SK-N-SH (cell line): ENCODE data around the gene IRGQ. TPM values are rescaled to one million over a fixed set of nuclear protein-coding genes. Genes with fewer than 3 reads are reported as not detected.

ENCODE experiments used
- CTCF ChIA-PET: fragments of 300-600, 350-600 bp; formaldehyde crosslinking; extraction: SDS; loops from one replicate; lab custom pipeline; 2021; lab: Yijun Ruan, JAX
- POLR2A ChIA-PET: fragments of 350-600 bp; sonication (Branson Sonifier 250); formaldehyde crosslinking; extraction: SDS; loops from one replicate; lab custom pipeline; 2020; ENCODE audit warnings: antibody characterized with exemption, inconsistent platforms; lab: Yijun Ruan, JAX
- DNase-seq: peaks from one replicate; pipeline ENCODE4 v3.0.0; 2012
- H2AFZ ChIP-seq: fragments of 200-600 bp; sonication (generic); 2 replicates; pipeline ENCODE4 v1.8.1; 2016; ENCODE audit warnings: antibody characterized with exemption, mild to moderate bottlenecking, low read depth
- H3F3A ChIP-seq: fragments of 200-600 bp; sonication (generic); replicated peaks from 2 replicates; pipeline ENCODE3; 2016; ENCODE audit warnings: antibody characterized with exemption, mild to moderate bottlenecking; ENCODE audit not compliant: insufficient read depth
- H3K27ac ChIP-seq, 2 experiments: fragments of 200-500 bp in 1 of 2; fragments of 200-600 bp in 1 of 2; sonication (Bioruptor generic) in 1 of 2; sonication (generic), shearing (Covaris generic) in 1 of 2; 2 replicates each; pipeline versions ENCODE4 v1.5.1 to v1.6.1; 2014 to 2016; ENCODE audit warnings: low read depth in 2 of 2, inconsistent platforms in 1 of 2, low read length in 1 of 2, mild to moderate bottlenecking in 1 of 2, mixed read lengths in 1 of 2
- H3K27me3 ChIP-seq: fragments of 200-600 bp; sonication (generic), shearing (Covaris generic); 2 replicates; pipeline ENCODE4 v1.6.1; 2016; ENCODE audit warnings: mixed run types; ENCODE audit not compliant: insufficient read depth
- H3K36me3 ChIP-seq, 2 experiments: fragments of 200-500 bp in 1 of 2; fragments of 200-600 bp in 1 of 2; sonication (Bioruptor generic) in 1 of 2; sonication (generic) in 1 of 2; replicated peaks in 1 of 2; 2 replicates each; pipeline versions ENCODE3 to v1.5.1; 2014 to 2016; ENCODE audit warnings: low read length in 1 of 2, mild to moderate bottlenecking in 1 of 2; ENCODE audit not compliant: insufficient read depth in 2 of 2, control insufficient read depth in 1 of 2
- H3K4me1 ChIP-seq, 2 experiments: fragments of 200-500 bp in 1 of 2; fragments of 200-600 bp in 1 of 2; sonication (Bioruptor generic) in 1 of 2; sonication (generic), shearing (Covaris generic) in 1 of 2; 2 replicates each; pipeline versions ENCODE4 v1.5.1 to v1.6.1; 2014 to 2016; ENCODE audit warnings: low read depth in 1 of 2, low read length in 1 of 2, mixed run types in 1 of 2; ENCODE audit not compliant: insufficient read depth in 2 of 2, control insufficient read depth in 1 of 2
- H3K4me2 ChIP-seq: fragments of 200-600 bp; sonication (generic), shearing (Covaris generic); 2 replicates; pipeline ENCODE4 v1.6.1; 2017; ENCODE audit warnings: mixed run types
- H3K4me3 ChIP-seq, 2 experiments: fragments of 200-500 bp in 1 of 2; fragments of 200-600 bp in 1 of 2; sonication (Bioruptor generic) in 1 of 2; sonication (generic), shearing (Covaris generic) in 1 of 2; 2 replicates each; pipeline versions ENCODE4 v1.5.1 to v1.8.1; 2014 to 2016; ENCODE audit warnings: low read depth in 2 of 2, inconsistent platforms in 1 of 2, low read length in 1 of 2, mild to moderate bottlenecking in 1 of 2, mixed read lengths in 1 of 2, moderate library complexity in 1 of 2
- H3K79me2 ChIP-seq: fragments of 200-600 bp; sonication (generic); 2 replicates; pipeline ENCODE4 v1.8.1; 2017; ENCODE audit warnings: mild to moderate bottlenecking; ENCODE audit not compliant: insufficient read depth
- H3K9ac ChIP-seq: fragments of 200-600 bp; sonication (generic); 2 replicates; pipeline ENCODE4 v1.6.1; 2017; ENCODE audit warnings: mixed run types
- H3K9me2 ChIP-seq: fragments of 200-600 bp; sonication (generic); 2 replicates; pipeline ENCODE4 v1.6.1; 2017; ENCODE audit warnings: mixed run types
- H3K9me3 ChIP-seq: fragments of 200-600 bp; sonication (generic); 2 replicates; pipeline ENCODE4 v1.6.1; 2017; ENCODE audit warnings: mixed run types, mild to moderate bottlenecking, moderate library complexity
- H4K20me1 ChIP-seq: fragments of 200-600 bp; sonication (generic); 2 replicates; pipeline ENCODE4 v1.6.1; 2017; ENCODE audit warnings: mild to moderate bottlenecking, mixed run types; ENCODE audit not compliant: insufficient read depth
- CHD2 ChIP-seq: fragments of 150-350 bp; IDR thresholded peaks from 2 replicates; pipeline ENCODE4 v1.6.1; 2018; ENCODE audit warnings: low read length; ENCODE audit not compliant: partially characterized antibody
- ELF1 ChIP-seq: IDR thresholded peaks from 2 replicates; pipeline ENCODE4 v1.4.0; 2012
- EP300 ChIP-seq, 2 experiments: IDR thresholded peaks; 2 replicates each; pipeline versions ENCODE4 v1.4.0 to v1.6.1; 2012; ENCODE audit warnings: borderline replicate concordance in 1 of 2, low read depth in 1 of 2, low read length in 1 of 2
- FOSL2 ChIP-seq: IDR thresholded peaks from 2 replicates; pipeline ENCODE4 v1.4.0; 2012; ENCODE audit warnings: low read depth, mild to moderate bottlenecking, moderate library complexity, borderline replicate concordance
- FOXM1 ChIP-seq: IDR thresholded peaks from 2 replicates; pipeline ENCODE4 v1.4.0; 2012; ENCODE audit warnings: low read depth, mild to moderate bottlenecking
- GATA2 ChIP-seq: sonication (generic); formaldehyde crosslinking; IDR thresholded peaks from 2 replicates; pipeline ENCODE4 v1.5.0; 2020; ENCODE audit warnings: mild to moderate bottlenecking, missing genetic modification reagents
- MXI1 ChIP-seq: IDR thresholded peaks from 2 replicates; pipeline ENCODE4 v1.6.1; 2012; ENCODE audit warnings: mild to moderate bottlenecking, low read depth, low read length, improper control_type of control experiment
- NFIC ChIP-seq: IDR thresholded peaks from 2 replicates; pipeline ENCODE4 v1.4.0; 2012; ENCODE audit warnings: borderline replicate concordance
- RAD21 ChIP-seq: IDR thresholded peaks from 2 replicates; pipeline ENCODE4 v1.6.1; 2012; ENCODE audit warnings: mild to moderate bottlenecking, low read length
- RCOR1 ChIP-seq: fragments of 150-350 bp; IDR thresholded peaks from 2 replicates; pipeline ENCODE4 v1.6.1; 2017; ENCODE audit warnings: antibody characterized with exemption, low read length
- RFX5 ChIP-seq: IDR thresholded peaks from 2 replicates; pipeline ENCODE4 v1.6.1; 2012; ENCODE audit warnings: mild to moderate bottlenecking, improper control_type of control experiment, low read length
- RXRA ChIP-seq: IDR thresholded peaks from 2 replicates; pipeline ENCODE4 v1.4.0; 2012; ENCODE audit warnings: low read depth, mild to moderate bottlenecking, borderline replicate concordance
- SIN3A ChIP-seq: IDR thresholded peaks from 2 replicates; pipeline ENCODE4 v1.6.1; 2012; ENCODE audit warnings: low read depth, mild to moderate bottlenecking, low read length, moderate library complexity, borderline replicate concordance
- SMC3 ChIP-seq: IDR thresholded peaks from 2 replicates; pipeline ENCODE4 v1.6.1; 2012; ENCODE audit warnings: low read depth, low read length, improper control_type of control experiment
- WGBS: methylation state at CpG from one replicate; pipeline ENCODE4 v1.1.6; 2017; ENCODE audit warnings: low lambda C conversion rate; 5-methylcytosine and 5-hydroxymethylcytosine counted together
- polyA plus RNA-seq, 3 experiments: library from polyadenylated mRNA; depleted of rRNA; stranded (reverse); fragments of >200 nt; gene quantifications; 2 replicates each; pipeline ENCODE4 v1.2.3, GENCODE V29; 2012
- TF ChIP-seq, protein P1 (sequence below): fragments of 200-600 bp; sonication (generic); IDR thresholded peaks from 2 replicates; pipeline ENCODE4 v1.6.1; 2017; ENCODE audit warnings: antibody characterized with exemption, mild to moderate bottlenecking, moderate library complexity
- TF ChIP-seq, protein P2 (sequence below): IDR thresholded peaks from 2 replicates; pipeline ENCODE4 v1.4.0; 2012; ENCODE audit warnings: low read depth, borderline replicate concordance
- TF ChIP-seq, protein P3 (sequence below): IDR thresholded peaks from 2 replicates; pipeline ENCODE4; 2012

Gene IRGQ
- polyA plus RNA-seq, 1 of the 3 experiments (the other 2 are of a cell fraction) = 8.4 TPM

- TF ChIP-seq, protein P1, sequence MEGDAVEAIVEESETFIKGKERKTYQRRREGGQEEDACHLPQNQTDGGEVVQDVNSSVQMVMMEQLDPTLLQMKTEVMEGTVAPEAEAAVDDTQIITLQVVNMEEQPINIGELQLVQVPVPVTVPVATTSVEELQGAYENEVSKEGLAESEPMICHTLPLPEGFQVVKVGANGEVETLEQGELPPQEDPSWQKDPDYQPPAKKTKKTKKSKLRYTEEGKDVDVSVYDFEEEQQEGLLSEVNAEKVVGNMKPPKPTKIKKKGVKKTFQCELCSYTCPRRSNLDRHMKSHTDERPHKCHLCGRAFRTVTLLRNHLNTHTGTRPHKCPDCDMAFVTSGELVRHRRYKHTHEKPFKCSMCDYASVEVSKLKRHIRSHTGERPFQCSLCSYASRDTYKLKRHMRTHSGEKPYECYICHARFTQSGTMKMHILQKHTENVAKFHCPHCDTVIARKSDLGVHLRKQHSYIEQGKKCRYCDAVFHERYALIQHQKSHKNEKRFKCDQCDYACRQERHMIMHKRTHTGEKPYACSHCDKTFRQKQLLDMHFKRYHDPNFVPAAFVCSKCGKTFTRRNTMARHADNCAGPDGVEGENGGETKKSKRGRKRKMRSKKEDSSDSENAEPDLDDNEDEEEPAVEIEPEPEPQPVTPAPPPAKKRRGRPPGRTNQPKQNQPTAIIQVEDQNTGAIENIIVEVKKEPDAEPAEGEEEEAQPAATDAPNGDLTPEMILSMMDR = no peak
- TF ChIP-seq EP300 (IDR thresholded peaks at IDR 0.05; ENCODE audit: borderline replicate concordance in 1 of 2, low read depth in 1 of 2, low read length in 1 of 2) (no peak), FOXM1 (no peak), ELF1 (no peak), RCOR1 (no peak), CHD2 (no peak), GATA2 (no peak), RFX5 (no peak), RAD21 (no peak), RXRA (no peak), SMC3 (no peak), NFIC (no peak)
- TF ChIP-seq, protein P2, sequence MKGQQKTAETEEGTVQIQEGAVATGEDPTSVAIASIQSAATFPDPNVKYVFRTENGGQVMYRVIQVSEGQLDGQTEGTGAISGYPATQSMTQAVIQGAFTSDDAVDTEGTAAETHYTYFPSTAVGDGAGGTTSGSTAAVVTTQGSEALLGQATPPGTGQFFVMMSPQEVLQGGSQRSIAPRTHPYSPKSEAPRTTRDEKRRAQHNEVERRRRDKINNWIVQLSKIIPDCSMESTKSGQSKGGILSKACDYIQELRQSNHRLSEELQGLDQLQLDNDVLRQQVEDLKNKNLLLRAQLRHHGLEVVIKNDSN = no peak
- TF ChIP-seq, protein P3, sequence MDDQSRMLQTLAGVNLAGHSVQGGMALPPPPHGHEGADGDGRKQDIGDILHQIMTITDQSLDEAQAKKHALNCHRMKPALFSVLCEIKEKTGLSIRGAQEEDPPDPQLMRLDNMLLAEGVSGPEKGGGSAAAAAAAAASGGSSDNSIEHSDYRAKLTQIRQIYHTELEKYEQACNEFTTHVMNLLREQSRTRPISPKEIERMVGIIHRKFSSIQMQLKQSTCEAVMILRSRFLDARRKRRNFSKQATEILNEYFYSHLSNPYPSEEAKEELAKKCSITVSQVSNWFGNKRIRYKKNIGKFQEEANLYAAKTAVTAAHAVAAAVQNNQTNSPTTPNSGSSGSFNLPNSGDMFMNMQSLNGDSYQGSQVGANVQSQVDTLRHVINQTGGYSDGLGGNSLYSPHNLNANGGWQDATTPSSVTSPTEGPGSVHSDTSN = no peak
- H3K4me2 ChIP-seq = no peak overlapping the region
- no peaks in the 10 kb centered on the region for H3F3A ChIP-seq
- CTCF ChIA-PET = interaction anchor here (1.1 kb wide), 1 partner anchor 16 kb away, joined by 4 read pairs; no protein-coding TSS in a partner anchor
- POLR2A ChIA-PET = no interaction called here
- H3K4me3 ChIP-seq = no peak overlapping the region
- no peak overlapping the region for H3K27ac ChIP-seq
- no peak for DNase-seq
- H3K9ac ChIP-seq = no peak overlapping the region
- H3K27me3 ChIP-seq = no peaks in the 10 kb centered on the region
- H3K4me1 ChIP-seq = no peaks in the 10 kb centered on the region
- H3K9me3 ChIP-seq = no peaks in the 10 kb centered on the region
- no peak overlapping the region for H2AFZ ChIP-seq
- no peaks in the 10 kb centered on the region for H4K20me1 ChIP-seq
- H3K79me2 ChIP-seq = peaks cover 43% of the 10 kb centered on the region
- no peaks in the 10 kb centered on the region for H3K9me2 ChIP-seq
- 81% methylated on average over 3 of the region's 3 CpGs for WGBS
- peaks cover 10 to 25% of the 10 kb centered on the region in 2 experiments for H3K36me3 ChIP-seq
These were observed 14.6 kb upstream of the IRGQ start for GRCh38 chr19:43610493-43610892.

GRCh38 chr19:43609872-43610271, 13.9 kb upstream of the IRGQ start:
- Histone ChIP-seq H3K79me2 (peaks cover 36% of the 10 kb centered on the region), H3K4me1 (no peaks in the 10 kb centered on the region), H3K9ac (no peak overlapping the region), H4K20me1 (no peaks in the 10 kb centered on the region), H3K36me3 (peaks cover 10 to 25% of the 10 kb centered on the region in 2 experiments), H3K4me2 (no peak overlapping the region), H3F3A (no peaks in the 10 kb centered on the region), H3K9me2 (no peaks in the 10 kb centered on the region), H3K27ac (no peak overlapping the region), H2AFZ (no peak overlapping the region), H3K27me3 (no peaks in the 10 kb centered on the region), H3K9me3 (no peaks in the 10 kb centered on the region), H3K4me3 (no peak overlapping the region)
- WGBS = 86% methylated on average over 6 of the region's 7 CpGs
- DNase-seq = no peak
- TF ChIP-seq SIN3A (no peak), NFIC (no peak), MXI1 (no peak), CHD2 (no peak), FOSL2 (no peak)
- CTCF ChIA-PET = no interaction called here
- POLR2A ChIA-PET = no interaction called here
